ENCODE data around the gene CTSV. TPM values are rescaled to one million over a fixed set of nuclear protein-coding genes. Genes with fewer than 3 reads are reported as not detected.

The CTSV gene
- total and polyA plus RNA-seq, 2 experiments from 2014 or later, result 63.4 to 97.9 TPM

GRCh38 chr9:97077452-97078295 lies 38.7 kb upstream of the CTSV start:
- DNase-seq (ENCODE audit: low spot score) (peak; percentile 37), ATAC-seq (peak; percentile 8)
- H3K9me2 ChIP-seq (ENCODE audit: insufficient read depth), result no peaks in the 10 kb centered on the region
- no peaks in the 10 kb centered on the region for H3K36me3 ChIP-seq (ENCODE audit: insufficient read depth)
- H3K4me2 ChIP-seq, result peak overlapping the region; percentile 82
- Mint-ChIP-seq H3K9me3 (no peaks in the 10 kb centered on the region), H3K27ac (no peak overlapping the region), H3K4me3 (no peak overlapping the region), H3K36me3 (ENCODE audit: low read depth) (no peaks in the 10 kb centered on the region), H3K4me1 (peaks cover 36% of the 10 kb centered on the region), H3K27me3 (ENCODE audit: insufficient read depth, low read depth, poor library complexity) (peaks cover 6% of the 10 kb centered on the region)
- H3F3A ChIP-seq (replicated peaks; ENCODE audit: low read depth), result no peaks in the 10 kb centered on the region
- H2AFZ ChIP-seq, result no peak overlapping the region
- TF ChIP-seq POLR2AphosphoS5 (IDR thresholded peaks at IDR 0.05; ENCODE audit: low read depth), result no peak
- TF ChIP-seq, protein P1, sequence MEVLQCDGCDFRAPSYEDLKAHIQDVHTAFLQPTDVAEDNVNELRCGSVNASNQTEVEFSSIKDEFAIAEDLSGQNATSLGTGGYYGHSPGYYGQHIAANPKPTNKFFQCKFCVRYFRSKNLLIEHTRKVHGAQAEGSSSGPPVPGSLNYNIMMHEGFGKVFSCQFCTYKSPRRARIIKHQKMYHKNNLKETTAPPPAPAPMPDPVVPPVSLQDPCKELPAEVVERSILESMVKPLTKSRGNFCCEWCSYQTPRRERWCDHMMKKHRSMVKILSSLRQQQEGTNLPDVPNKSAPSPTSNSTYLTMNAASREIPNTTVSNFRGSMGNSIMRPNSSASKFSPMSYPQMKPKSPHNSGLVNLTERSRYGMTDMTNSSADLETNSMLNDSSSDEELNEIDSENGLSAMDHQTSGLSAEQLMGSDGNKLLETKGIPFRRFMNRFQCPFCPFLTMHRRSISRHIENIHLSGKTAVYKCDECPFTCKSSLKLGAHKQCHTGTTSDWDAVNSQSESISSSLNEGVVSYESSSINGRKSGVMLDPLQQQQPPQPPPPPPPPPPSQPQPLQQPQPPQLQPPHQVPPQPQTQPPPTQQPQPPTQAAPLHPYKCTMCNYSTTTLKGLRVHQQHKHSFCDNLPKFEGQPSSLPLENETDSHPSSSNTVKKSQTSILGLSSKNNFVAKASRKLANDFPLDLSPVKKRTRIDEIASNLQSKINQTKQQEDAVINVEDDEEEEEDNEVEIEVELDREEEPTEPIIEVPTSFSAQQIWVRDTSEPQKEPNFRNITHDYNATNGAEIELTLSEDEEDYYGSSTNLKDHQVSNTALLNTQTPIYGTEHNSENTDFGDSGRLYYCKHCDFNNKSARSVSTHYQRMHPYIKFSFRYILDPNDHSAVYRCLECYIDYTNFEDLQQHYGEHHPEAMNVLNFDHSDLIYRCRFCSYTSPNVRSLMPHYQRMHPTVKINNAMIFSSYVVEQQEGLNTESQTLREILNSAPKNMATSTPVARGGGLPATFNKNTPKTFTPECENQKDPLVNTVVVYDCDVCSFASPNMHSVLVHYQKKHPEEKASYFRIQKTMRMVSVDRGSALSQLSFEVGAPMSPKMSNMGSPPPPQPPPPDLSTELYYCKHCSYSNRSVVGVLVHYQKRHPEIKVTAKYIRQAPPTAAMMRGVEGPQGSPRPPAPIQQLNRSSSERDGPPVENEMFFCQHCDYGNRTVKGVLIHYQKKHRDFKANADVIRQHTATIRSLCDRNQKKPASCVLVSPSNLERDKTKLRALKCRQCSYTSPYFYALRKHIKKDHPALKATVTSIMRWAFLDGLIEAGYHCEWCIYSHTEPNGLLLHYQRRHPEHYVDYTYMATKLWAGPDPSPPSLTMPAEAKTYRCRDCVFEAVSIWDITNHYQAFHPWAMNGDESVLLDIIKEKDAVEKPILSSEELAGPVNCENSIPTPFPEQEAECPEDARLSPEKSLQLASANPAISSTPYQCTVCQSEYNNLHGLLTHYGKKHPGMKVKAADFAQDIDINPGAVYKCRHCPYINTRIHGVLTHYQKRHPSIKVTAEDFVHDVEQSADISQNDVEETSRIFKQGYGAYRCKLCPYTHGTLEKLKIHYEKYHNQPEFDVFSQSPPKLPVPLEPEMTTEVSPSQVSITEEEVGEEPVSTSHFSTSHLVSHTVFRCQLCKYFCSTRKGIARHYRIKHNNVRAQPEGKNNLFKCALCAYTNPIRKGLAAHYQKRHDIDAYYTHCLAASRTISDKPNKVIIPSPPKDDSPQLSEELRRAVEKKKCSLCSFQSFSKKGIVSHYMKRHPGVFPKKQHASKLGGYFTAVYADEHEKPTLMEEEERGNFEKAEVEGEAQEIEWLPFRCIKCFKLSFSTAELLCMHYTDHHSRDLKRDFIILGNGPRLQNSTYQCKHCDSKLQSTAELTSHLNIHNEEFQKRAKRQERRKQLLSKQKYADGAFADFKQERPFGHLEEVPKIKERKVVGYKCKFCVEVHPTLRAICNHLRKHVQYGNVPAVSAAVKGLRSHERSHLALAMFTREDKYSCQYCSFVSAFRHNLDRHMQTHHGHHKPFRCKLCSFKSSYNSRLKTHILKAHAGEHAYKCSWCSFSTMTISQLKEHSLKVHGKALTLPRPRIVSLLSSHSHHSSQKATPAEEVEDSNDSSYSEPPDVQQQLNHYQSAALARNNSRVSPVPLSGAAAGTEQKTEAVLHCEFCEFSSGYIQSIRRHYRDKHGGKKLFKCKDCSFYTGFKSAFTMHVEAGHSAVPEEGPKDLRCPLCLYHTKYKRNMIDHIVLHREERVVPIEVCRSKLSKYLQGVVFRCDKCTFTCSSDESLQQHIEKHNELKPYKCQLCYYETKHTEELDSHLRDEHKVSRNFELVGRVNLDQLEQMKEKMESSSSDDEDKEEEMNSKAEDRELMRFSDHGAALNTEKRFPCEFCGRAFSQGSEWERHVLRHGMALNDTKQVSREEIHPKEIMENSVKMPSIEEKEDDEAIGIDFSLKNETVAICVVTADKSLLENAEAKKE (CRISPR knock-in tag; IDR thresholded peaks at IDR 0.05), result no peak
- no peak for TF ChIP-seq NANOG (IDR thresholded peaks at IDR 0.05; ENCODE audit: borderline replicate concordance)
- TF ChIP-seq, protein P2, sequence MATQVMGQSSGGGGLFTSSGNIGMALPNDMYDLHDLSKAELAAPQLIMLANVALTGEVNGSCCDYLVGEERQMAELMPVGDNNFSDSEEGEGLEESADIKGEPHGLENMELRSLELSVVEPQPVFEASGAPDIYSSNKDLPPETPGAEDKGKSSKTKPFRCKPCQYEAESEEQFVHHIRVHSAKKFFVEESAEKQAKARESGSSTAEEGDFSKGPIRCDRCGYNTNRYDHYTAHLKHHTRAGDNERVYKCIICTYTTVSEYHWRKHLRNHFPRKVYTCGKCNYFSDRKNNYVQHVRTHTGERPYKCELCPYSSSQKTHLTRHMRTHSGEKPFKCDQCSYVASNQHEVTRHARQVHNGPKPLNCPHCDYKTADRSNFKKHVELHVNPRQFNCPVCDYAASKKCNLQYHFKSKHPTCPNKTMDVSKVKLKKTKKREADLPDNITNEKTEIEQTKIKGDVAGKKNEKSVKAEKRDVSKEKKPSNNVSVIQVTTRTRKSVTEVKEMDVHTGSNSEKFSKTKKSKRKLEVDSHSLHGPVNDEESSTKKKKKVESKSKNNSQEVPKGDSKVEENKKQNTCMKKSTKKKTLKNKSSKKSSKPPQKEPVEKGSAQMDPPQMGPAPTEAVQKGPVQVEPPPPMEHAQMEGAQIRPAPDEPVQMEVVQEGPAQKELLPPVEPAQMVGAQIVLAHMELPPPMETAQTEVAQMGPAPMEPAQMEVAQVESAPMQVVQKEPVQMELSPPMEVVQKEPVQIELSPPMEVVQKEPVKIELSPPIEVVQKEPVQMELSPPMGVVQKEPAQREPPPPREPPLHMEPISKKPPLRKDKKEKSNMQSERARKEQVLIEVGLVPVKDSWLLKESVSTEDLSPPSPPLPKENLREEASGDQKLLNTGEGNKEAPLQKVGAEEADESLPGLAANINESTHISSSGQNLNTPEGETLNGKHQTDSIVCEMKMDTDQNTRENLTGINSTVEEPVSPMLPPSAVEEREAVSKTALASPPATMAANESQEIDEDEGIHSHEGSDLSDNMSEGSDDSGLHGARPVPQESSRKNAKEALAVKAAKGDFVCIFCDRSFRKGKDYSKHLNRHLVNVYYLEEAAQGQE (IDR thresholded peaks at IDR 0.05; ENCODE audit: unreplicated experiment), result no peak
- TF ChIP-seq, protein P3, sequence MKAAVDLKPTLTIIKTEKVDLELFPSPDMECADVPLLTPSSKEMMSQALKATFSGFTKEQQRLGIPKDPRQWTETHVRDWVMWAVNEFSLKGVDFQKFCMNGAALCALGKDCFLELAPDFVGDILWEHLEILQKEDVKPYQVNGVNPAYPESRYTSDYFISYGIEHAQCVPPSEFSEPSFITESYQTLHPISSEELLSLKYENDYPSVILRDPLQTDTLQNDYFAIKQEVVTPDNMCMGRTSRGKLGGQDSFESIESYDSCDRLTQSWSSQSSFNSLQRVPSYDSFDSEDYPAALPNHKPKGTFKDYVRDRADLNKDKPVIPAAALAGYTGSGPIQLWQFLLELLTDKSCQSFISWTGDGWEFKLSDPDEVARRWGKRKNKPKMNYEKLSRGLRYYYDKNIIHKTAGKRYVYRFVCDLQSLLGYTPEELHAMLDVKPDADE (IDR thresholded peaks at IDR 0.05), result no peak
- TF ChIP-seq CREB1 (CRISPR knock-in tag; IDR thresholded peaks at IDR 0.05; ENCODE audit: low read depth), result no peak
- TF ChIP-seq EZH2 (IDR thresholded peaks at IDR 0.05; ENCODE audit: low read depth, unreplicated experiment), result no peak
- TF ChIP-seq EZH2phosphoT487 (IDR thresholded peaks at IDR 0.05; ENCODE audit: unreplicated experiment), result no peak
- TF ChIP-seq, protein P4, sequence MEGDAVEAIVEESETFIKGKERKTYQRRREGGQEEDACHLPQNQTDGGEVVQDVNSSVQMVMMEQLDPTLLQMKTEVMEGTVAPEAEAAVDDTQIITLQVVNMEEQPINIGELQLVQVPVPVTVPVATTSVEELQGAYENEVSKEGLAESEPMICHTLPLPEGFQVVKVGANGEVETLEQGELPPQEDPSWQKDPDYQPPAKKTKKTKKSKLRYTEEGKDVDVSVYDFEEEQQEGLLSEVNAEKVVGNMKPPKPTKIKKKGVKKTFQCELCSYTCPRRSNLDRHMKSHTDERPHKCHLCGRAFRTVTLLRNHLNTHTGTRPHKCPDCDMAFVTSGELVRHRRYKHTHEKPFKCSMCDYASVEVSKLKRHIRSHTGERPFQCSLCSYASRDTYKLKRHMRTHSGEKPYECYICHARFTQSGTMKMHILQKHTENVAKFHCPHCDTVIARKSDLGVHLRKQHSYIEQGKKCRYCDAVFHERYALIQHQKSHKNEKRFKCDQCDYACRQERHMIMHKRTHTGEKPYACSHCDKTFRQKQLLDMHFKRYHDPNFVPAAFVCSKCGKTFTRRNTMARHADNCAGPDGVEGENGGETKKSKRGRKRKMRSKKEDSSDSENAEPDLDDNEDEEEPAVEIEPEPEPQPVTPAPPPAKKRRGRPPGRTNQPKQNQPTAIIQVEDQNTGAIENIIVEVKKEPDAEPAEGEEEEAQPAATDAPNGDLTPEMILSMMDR (conservative IDR thresholded peaks at IDR 0.05; ENCODE audit: low read depth in 2 of 2), result no peak
- H3K4me1 ChIP-seq (ENCODE audit: insufficient read depth), result peaks cover 18% of the 10 kb centered on the region
- peaks cover 15% of the 10 kb centered on the region for H3K27me3 ChIP-seq (ENCODE audit: insufficient read depth)
- H4K20me1 ChIP-seq (replicated peaks; ENCODE audit: insufficient read depth), result no peaks in the 10 kb centered on the region
- no peak overlapping the region for H3K27ac ChIP-seq (ENCODE audit: low read depth)
- H3K4me3 ChIP-seq, result peak overlapping the region; percentile 55
- no peaks in the 10 kb centered on the region for H3K79me2 ChIP-seq (replicated peaks; ENCODE audit: insufficient read depth)

Measured in GM23338 (cell line).